D721Med (cell line): ENCODE measurements around the gene ZBTB45.
"Not testable (repeated sequence)": the region's sequence is repeated elsewhere in the genome, so short reads cannot be mapped to it uniquely, and the experiment has no call there.

Experiments
- DNase-seq: peaks from one replicate; pipeline ENCODE4 v3.0.0; 2011; ENCODE audit warnings: low spot score; ENCODE audit not compliant: insufficient read length
- FAIRE-seq: peaks from 2 replicates; lab custom pipeline; 2011; peaks lifted over from hg19 to GRCh38; lab: Jason Lieb, UNC
- CTCF ChIP-seq: IDR thresholded peaks from 2 replicates; pipeline ENCODE4 v1.5.1; 2012; ENCODE audit warnings: mild to moderate bottlenecking, control low read depth; ENCODE audit not compliant: insufficient read depth; ENCODE audit errors: missing control alignments

ZBTB45 gene

GRCh38 chr19:58547323-58548312 lies 28.0 kb upstream of the ZBTB45 start:
- TF ChIP-seq CTCF: no peak
- no peak for DNase-seq
- FAIRE-seq: no peak

DNA sequence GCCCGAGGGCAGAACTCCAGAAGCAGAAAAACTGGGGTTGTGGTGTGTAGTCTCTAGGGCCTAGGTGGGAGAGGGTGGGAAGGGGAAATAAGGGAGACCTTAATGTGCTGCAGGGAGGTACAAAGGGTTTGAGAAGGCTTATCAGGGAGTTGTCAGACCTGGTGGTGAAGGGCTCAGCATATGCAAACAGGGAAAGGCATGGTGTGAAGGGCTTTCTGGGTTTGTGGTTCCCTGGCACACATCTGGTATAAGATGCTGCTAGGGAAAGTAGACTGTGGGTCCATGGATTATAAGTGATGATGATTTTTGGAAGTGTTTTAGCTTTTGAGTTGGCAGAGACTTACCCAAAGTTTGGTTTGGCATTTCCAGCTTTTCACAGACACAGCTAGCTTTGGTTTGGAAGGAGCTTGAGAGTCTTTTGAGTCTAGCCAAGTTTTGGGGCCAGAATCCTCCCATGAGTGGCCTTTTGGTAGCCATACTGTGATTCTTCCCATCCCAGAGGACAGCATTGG lies 26.5 kb upstream of the ZBTB45 start:
- FAIRE-seq (no peak), DNase-seq (no peak)
- TF ChIP-seq CTCF: no peak

DNA sequence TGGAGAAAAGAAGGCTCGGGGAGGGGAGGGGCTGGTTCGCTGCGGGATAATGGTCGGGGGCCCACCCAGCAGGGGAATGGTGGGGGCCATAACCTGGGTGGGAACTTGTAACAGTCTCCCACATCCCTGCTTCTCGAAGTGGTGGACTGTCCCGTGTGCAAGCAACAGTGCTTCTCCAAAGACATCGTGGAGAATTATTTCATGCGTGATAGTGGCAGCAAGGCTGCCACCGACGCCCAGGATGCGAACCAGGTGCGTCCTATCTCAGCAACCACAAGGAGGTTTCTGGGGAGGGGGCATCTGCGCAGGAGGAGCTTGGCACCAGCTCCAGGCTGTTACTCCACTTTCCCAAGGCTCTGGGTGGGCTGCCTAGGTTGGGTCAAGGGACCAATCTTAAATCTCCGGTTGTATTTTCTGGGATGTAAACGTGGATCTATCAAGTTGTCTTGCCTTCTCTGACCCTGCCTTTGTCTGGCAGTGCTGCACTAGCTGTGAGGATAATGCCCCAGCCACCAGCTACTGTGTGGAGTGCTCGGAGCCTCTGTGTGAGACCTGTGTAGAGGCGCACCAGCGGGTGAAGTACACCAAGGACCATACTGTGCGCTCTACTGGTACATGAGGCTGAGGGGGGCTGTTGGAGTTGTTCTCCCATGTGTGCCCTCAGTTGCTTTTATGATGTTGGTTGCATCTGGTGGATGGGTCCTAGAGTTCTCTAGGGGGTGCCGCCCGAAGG lies 25.8 kb upstream of the ZBTB45 start:
- FAIRE-seq: no peak
- DNase-seq: no peak
- no peak for TF ChIP-seq CTCF

DNA sequence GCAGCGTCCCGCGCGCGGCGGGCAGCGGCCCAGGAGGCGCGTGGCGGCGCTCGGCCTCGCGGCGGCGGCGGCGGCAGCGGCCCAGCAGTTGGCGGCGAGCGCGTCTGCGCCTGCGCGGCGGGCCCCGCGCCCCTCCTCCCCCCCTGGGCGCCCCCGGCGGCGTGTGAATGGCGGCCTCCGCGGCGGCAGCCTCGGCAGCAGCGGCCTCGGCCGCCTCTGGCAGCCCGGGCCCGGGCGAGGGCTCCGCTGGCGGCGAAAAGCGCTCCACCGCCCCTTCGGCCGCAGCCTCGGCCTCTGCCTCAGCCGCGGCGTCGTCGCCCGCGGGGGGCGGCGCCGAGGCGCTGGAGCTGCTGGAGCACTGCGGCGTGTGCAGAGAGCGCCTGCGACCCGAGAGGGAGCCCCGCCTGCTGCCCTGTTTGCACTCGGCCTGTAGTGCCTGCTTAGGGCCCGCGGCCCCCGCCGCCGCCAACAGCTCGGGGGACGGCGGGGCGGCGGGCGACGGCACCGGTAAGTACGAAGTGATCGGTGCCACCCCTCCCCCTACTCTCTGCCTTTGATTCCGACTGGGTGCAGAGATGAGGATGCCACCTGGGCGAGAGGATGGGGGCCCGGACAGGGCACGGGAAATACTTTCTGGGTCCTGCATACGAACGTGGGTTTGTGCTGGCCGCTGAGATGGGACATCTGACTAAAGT lies 25.1 kb upstream of the ZBTB45 start:
- FAIRE-seq (no peak), DNase-seq (peak; percentile 49)

GRCh38 chr19:58543826-58544590 lies 24.4 kb upstream of the ZBTB45 start, which contains the start of gene TRIM28:
Gene TRIM28 (plus strand): TSS chr19:58544064. CDS start chr19:58544758, 694 bp downstream.
- TF ChIP-seq CTCF: no peak
- FAIRE-seq (no peak), DNase-seq (peak; percentile 77)

More for the DNA sequence above, 25.1 kb upstream of the ZBTB45 start:
- TF ChIP-seq CTCF: no peak

GRCh38 chr19:58542641-58543372 lies 23.2 kb upstream of the ZBTB45 start:
- not testable (repeated sequence) for DNase-seq, FAIRE-seq

- FAIRE-seq, DNase-seq: not testable (repeated sequence)
Measured at GRCh38 chr19:58539169-58539559, 19.6 kb upstream of the ZBTB45 start.
